Left kidney (tissue), 8 donors: ENCODE results near the gene OR1L1. TPM values are rescaled to one million over a fixed set of nuclear protein-coding genes. Genes with fewer than 3 reads are reported as not detected.

Source experiments
- DNase-seq: peaks from one replicate; pipeline ENCODE4 v3.0.0-alpha.2; 2013
- long read RNA-seq, 8 donors: transcript quantifications; one replicate each; lab custom pipeline, GENCODE V29; 2026
- polyA plus RNA-seq: library from polyadenylated mRNA; unstranded; fragments of 120-200 nt; gene quantifications from one replicate; pipeline ENCODE4 v1.2.1, GENCODE V29; 2013; ENCODE audit not compliant: insufficient read length

The OR1L1 gene, protein sequence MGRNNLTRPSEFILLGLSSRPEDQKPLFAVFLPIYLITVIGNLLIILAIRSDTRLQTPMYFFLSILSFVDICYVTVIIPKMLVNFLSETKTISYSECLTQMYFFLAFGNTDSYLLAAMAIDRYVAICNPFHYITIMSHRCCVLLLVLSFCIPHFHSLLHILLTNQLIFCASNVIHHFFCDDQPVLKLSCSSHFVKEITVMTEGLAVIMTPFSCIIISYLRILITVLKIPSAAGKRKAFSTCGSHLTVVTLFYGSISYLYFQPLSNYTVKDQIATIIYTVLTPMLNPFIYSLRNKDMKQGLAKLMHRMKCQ
- polyA plus RNA-seq: not detected
- long read RNA-seq, donor 1: 0 reads
- long read RNA-seq, donor 2: 0 reads
- long read RNA-seq, donor 3: 0 reads
- long read RNA-seq, donor 4: 0 reads
- long read RNA-seq, donor 5: 0 reads
- long read RNA-seq, donor 6: 0 reads
- long read RNA-seq, donor 7: 0 reads
- long read RNA-seq, donor 8: 0 reads

DNA sequence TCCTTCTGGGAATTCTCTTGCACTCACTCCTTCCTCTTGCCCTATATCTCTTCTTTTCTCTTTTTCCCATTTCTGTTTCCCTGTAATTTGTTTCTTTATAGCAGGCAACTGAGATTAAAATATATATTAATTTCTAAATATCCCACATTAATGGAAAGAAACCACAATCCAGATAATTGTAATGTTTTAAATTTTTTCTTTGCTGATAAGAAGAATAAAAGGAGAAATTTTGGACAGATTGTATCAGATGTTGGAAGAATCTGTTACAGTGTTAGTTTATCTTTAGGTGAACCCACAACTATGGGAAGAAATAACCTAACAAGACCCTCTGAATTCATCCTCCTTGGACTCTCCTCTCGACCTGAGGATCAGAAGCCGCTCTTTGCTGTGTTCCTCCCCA, at the start of gene OR1L1:
Gene OR1L1 (plus strand): TSS at position 301 of the 400 bp plus-strand sequence. CDS start 0 bp downstream, at position 301.
- DNase-seq: no peak

DNA sequence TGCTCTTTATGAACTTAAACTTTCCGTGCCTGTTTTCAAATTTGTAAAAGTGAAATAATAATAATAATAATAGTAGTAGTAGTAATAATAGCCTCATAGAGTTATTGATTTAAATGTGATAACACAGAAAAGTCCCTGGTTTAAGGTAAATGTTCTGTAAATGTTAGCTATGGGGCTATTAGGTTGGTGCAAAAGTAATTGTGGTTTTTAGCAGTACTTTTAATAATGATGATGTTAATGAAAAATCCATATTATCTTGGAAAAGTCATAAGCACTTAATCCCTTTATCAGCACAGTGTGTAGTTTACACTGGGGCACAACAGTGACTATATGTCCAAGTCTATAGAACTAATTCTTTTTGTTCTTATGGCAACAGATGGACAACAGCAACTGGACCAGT, 47.2 kb upstream of the OR1L1 start, which contains the start of gene OR1Q1:
Gene OR1Q1 (plus strand): TSS at position 377 of the 400 bp plus-strand sequence. CDS start 0 bp downstream, at position 377.
- no peak for DNase-seq

DNA sequence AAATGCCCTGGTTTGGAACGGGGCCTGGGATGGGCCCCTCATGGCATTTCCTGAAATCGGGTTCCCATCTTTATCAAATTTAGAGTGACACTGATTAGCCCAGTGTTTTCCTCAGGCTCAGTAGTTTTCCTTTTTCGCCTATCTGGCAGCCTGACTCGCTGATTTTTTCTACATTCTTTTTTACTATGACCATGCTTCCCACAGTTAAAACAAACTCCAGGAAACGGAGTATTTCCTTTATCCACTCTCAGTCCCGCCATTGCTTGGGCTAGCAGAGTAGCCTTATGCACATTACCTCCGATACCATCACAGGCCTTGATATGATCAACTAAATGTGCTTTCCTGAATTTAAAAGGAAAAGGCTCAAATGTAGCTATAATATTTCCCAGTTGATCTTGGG, 41.5 kb upstream of the OR1L1 start:
- DNase-seq: no peak

DNA sequence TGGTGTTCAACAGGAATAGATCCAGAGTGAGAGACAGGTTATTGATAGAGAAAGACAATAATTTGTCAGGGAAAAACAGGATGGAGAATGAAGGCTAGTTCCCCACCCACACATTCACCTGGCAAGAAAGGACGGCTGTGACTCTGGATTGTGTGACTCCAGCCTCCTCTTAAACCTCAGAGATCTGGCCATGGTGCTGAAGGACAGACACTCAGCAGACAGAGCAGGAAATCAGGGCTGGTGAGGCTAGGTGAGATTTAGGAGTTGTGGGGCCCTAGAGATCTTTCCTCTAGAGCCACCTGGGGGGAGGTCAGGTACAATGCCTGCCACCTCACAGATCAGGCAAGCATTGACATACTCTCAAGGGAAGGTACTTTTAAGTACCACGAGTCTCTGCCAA, 19.3 kb upstream of the OR1L1 start:
- peak; percentile 6 for DNase-seq

GRCh38 chr9:122656378-122656777, 5.1 kb upstream of the OR1L1 start:
- DNase-seq: no peak

DNA sequence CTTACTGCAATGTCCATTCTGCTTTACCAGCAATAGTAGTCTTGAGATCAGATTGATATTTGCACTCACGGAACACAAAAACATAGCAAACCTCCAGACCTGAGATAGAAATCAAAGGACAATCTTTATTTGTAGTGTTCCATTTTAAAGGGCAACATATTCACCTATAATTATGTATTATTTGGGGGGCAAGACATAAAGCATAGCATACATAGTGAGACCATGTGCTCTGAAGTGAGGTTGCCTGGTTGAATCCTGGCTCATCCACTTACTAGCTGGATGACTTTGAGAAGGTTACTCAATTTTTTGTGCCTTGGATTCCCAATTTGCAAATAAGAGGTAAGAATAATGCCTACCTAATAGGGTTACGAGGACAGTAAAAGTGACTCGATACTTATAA, 4.0 kb upstream of the OR1L1 start, which contains the start of gene OR1B1:
Gene OR1B1 (minus strand): TSS at position 101 of the 400 bp plus-strand sequence.
- no peak for DNase-seq

GRCh38 chr9:122672481-122672880, 11.0 kb downstream of the OR1L1 start:
- DNase-seq: no peak

GRCh38 chr9:122684851-122685250, 23.3 kb downstream of the OR1L1 start:
- DNase-seq: no peak

GRCh38 chr9:122695696-122696095, 34.2 kb downstream of the OR1L1 start:
- no peak for DNase-seq

Other genes with a start within 250 kb of the OR1L1 start
- not detected for gene OR1J1, start 183.8 kb upstream of the OR1L1 start, polyA plus RNA-seq
- not detected for gene OR1J2, start 150.9 kb upstream of the OR1L1 start, polyA plus RNA-seq
- gene OR1J4, start 142.6 kb upstream of the OR1L1 start, polyA plus RNA-seq: not detected
- gene OR1N1, start 134.4 kb upstream of the OR1L1 start, polyA plus RNA-seq: not detected
- gene OR1N2, start 108.6 kb upstream of the OR1L1 start, polyA plus RNA-seq: not detected
- gene OR1L8, start 78.3 kb upstream of the OR1L1 start, polyA plus RNA-seq: 0.12 TPM
- gene OR1Q1, start 47.0 kb upstream of the OR1L1 start, polyA plus RNA-seq: not detected
- gene OR1B1, start 4.1 kb upstream of the OR1L1 start, polyA plus RNA-seq: not detected
- gene OR1L3, start 13.4 kb downstream of the OR1L1 start, polyA plus RNA-seq: not detected
- not detected for gene OR1L4, start 62.3 kb downstream of the OR1L1 start, polyA plus RNA-seq
- gene OR1L6, start 80.6 kb downstream of the OR1L1 start, polyA plus RNA-seq: not detected
- gene OR5C1, start 127.2 kb downstream of the OR1L1 start, polyA plus RNA-seq: not detected
- not detected for gene OR1K1, start 138.4 kb downstream of the OR1L1 start, polyA plus RNA-seq
- gene PDCL, start 166.9 kb downstream of the OR1L1 start, polyA plus RNA-seq: 33.8 TPM
- gene RC3H2, start 243.6 kb downstream of the OR1L1 start, polyA plus RNA-seq: 52.1 TPM